ENCODE data around the gene RPL11.

The RPL11 gene

GRCh38 chr1:23709229-23709628 lies 17.6 kb downstream of the RPL11 start:
- H3K4me3 ChIP-seq (ENCODE audit: low read depth, low read length) = no peak overlapping the region
- no peak for DNase-seq (ENCODE audit: low read depth)
- TF ChIP-seq CTCF (IDR thresholded peaks at IDR 0.05; ENCODE audit: low read depth, low read length) (no peak), MYC (IDR thresholded peaks at IDR 0.05; ENCODE audit: low read depth, low read length) (no peak), MAX (IDR thresholded peaks at IDR 0.05; ENCODE audit: low read depth, low read length) (no peak), POLR2A (IDR thresholded peaks at IDR 0.05; ENCODE audit: extremely low read depth, insufficient read length) (no peak)

GRCh38 chr1:23718482-23718881 lies 26.9 kb downstream of the RPL11 start:
- H3K4me3 ChIP-seq (ENCODE audit: low read depth, low read length) = no peak overlapping the region
- DNase-seq (ENCODE audit: low read depth) = no peak
- no peak for TF ChIP-seq MAX (IDR thresholded peaks at IDR 0.05; ENCODE audit: low read depth, low read length)
- peak; percentile 31 for TF ChIP-seq CTCF (IDR thresholded peaks at IDR 0.05; ENCODE audit: low read depth, low read length)

- no peak for DNase-seq (ENCODE audit: low read depth)
- TF ChIP-seq MYC (IDR thresholded peaks at IDR 0.05; ENCODE audit: low read depth, low read length) (no peak), POLR2A (IDR thresholded peaks at IDR 0.05; ENCODE audit: extremely low read depth, insufficient read length) (no peak), MAX (IDR thresholded peaks at IDR 0.05; ENCODE audit: low read depth, low read length) (no peak), CTCF (IDR thresholded peaks at IDR 0.05; ENCODE audit: low read depth, low read length) (no peak)
- no peak overlapping the region for H3K4me3 ChIP-seq (ENCODE audit: low read depth, low read length)
Measured at GRCh38 chr1:23719162-23719820, 27.7 kb downstream of the RPL11 start.

GRCh38 chr1:23720256-23720995 lies 28.8 kb downstream of the RPL11 start:
- no peak overlapping the region for H3K4me3 ChIP-seq (ENCODE audit: low read depth, low read length)
- DNase-seq (ENCODE audit: low read depth) = no peak
- TF ChIP-seq POLR2A (IDR thresholded peaks at IDR 0.05; ENCODE audit: extremely low read depth, insufficient read length) (no peak), CTCF (IDR thresholded peaks at IDR 0.05; ENCODE audit: low read depth, low read length) (no peak), MAX (IDR thresholded peaks at IDR 0.05; ENCODE audit: low read depth, low read length) (no peak), MYC (IDR thresholded peaks at IDR 0.05; ENCODE audit: low read depth, low read length) (no peak)

- TF ChIP-seq MAX (IDR thresholded peaks at IDR 0.05; ENCODE audit: low read depth, low read length) (no peak), CTCF (IDR thresholded peaks at IDR 0.05; ENCODE audit: low read depth, low read length) (no peak), MYC (IDR thresholded peaks at IDR 0.05; ENCODE audit: low read depth, low read length) (no peak), POLR2A (IDR thresholded peaks at IDR 0.05; ENCODE audit: extremely low read depth, insufficient read length) (no peak)
- DNase-seq (ENCODE audit: low read depth) = no peak
- no peak overlapping the region for H3K4me3 ChIP-seq (ENCODE audit: low read depth, low read length)
Measured at GRCh38 chr1:23722652-23723051, 31.0 kb downstream of the RPL11 start.

All from NB4 (cell line).